GM21723 (cell line): ENCODE data around the gene GNA12.

Source experiments
- ATAC-seq: cut with Tn5 transposase; IDR thresholded peaks from one replicate; pipeline ENCODE4 v1.9.1; 2021; ENCODE audit warnings: mild to moderate bottlenecking, moderate library complexity; ENCODE audit not compliant: unreplicated experiment

The GNA12 gene

DNA sequence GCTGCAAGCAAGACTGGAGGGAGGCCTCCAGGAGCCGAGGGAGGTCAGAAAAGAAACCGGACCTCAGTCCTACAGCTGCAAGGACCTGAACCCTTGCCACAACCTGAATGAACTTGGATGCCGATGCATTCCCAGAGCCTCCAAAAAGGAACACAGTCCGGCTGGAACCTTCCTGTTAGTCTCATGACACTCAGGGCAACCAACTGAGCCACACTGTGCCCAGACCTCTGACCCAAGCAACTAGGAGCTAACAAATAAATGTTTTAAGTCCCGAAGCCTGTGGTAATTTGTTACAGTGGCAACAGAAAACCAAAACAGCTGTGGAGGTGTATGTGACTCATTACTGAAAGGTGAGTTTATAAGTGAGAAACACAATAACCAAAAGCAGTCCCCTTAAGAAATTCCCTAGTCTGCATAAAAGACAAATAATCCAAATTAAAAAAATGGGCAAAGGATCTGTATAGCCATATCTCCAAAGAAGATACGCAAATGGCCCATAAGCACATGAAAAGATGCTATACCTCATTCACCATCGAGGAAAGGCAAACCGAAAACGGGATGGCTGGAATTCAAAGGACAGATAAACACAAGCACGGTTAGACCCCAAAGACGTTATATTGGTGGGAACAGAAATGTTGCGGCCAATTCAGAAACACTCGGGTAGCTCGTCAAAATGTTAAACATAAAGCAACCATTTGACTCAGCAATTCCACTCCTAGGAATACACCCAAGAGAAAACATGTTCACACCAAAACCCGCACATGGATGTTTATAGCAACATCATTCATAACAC, 24.8 kb downstream of the GNA12 start:
- ATAC-seq = no peak

DNA sequence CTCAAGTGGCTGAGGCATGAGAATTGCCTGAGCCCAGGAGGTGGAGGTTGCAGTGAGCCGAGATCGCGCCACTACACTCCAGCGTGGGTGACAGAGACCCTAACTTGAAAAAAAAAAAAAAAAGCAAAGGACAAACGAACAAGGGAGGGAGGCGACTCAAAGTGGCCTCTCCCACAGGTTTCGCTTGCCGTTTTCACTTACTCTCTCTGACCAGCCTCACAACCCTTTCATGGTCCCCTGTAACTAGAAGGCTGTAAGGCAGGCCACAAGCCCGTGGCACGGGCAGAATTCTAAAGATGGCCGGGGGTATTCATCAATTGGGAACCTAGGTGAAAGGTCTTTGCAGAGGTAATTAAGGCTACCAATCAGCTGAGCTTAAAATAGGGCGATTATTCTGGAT, 25.5 kb downstream of the GNA12 start:
- ATAC-seq = no peak

DNA sequence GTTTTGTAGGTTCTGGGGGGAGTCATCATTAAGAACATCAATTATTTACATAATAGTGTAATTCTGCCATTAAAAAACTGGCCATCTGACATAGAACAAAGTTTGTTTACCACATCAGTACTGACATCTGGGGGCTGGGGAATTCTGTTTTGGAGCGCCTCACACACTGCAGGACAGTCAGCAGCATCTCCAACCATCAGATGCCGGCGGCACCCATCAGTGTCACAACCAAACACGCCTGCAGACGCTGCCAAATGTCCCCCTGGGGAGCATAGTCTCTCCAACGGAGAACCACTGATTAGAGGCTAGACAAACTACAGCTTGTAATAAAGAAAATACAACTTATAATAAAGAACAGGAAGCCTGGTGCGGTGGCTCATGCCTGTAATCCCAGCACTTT, 26.0 kb downstream of the GNA12 start:
- ATAC-seq = no peak

DNA sequence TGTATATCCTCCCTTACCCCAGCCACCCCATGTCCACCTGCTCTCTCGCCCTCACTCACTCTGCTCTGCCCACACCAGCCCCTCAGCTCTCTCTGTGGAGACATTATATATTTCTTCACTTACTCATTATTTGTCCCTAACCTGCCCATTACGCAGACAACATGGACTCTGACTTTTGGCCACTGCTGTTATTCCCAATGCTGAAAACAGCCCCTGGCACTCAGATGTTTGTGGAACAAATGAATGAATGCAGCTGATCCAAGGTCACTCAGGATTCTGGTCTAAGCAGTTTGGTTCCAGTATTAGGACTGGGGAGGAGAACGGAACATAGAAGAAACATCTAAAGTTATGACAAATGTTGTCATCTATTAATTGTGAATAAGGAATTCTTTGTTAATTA, 26.7 kb downstream of the GNA12 start:
- no peak for ATAC-seq

DNA sequence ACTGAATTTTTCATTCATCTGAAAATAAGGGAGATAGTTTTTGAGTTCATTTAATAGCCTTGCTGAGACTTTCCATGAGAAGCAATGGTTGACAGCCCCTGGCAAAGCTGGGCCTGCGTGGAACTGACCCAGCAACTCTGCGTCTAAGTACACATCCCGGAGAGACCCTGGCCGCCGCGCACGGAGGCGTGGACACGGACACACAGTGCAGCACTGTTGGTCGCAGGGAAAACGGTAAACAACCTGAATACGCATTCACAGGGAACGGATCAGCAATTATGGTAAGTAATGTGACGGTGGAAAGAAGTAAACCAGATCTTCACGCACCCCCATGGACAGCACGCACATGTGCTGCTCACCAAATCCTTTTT, 28.2 kb downstream of the GNA12 start:
- ATAC-seq = no peak

DNA sequence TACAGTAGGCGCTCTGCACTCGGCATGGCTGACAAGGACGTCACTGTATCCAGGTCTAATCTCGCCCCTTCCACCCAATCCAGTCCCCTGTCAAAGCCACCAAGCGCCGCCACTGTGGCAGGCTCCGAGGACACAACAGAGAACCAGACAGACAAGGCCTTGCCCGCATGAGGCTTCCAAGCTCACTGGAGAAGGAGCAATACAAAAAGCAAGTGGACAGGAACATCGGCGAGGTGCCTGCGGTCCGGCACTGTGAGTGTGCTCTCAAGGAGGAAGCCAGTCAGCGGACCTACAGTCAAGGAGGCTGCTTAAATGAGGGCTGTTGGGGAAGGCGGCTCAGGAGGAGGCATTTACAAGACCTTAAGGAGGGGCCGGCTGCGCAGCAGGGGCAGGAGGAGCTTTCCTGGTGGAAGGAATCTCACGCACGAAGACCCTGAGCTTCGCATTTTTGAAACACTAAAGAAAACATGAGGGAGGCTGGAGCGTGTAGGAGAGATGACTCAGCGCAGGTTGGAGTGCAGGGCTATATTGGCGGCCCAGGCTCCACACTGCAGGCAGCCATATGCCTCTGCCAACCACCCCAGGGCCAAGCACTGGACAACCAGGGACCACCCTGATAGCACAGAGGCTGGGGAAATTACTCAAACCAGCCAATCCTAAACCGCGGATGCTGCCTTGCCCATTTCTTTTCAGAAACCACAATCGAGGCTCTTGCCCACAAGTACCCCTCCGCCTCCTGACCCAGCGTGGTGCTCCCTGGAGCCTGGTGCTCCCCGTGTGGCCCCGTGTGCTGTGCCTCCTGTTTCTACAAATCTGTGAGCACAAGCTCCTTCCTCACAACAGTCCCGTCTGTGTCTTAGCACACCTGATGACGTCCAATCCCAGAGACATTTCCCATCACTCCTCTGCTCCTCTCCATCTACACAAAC, 28.9 kb downstream of the GNA12 start:
- ATAC-seq = no peak

DNA sequence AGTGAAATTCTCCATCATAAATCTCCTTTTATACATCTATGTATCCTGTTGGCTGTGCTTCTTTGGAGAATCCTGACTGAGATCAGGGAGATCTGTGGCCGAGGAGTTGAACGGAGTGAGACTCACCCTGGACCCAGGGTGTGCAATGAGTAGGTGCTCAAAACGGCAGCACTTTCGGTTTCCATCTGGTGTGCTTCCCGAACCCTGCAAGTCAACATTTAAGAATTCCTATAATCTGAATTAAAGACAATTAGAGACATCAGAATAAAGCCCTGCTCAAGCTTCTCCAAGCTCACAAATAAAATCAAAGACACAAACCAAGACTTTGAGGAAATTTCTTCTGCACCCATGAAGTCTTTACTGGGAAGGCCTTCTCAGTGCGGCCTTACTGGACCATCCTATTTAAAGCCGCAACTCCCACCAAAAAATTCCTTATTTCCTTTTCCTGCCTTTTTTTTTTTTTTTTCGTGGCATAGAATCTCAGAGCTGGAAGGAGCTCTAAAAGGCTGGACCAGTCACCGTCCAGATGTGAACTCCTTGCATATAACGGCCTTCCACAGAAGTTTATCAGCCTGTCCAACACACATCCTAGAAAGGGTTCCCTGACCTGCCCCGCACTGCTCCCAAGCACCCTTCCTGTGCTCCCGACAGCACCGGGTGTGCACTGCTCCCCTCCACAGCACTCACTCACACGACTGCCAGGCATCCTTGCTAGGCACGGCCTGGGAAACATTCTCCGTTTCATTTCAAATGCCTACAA, 29.7 kb downstream of the GNA12 start:
- no peak for ATAC-seq

DNA sequence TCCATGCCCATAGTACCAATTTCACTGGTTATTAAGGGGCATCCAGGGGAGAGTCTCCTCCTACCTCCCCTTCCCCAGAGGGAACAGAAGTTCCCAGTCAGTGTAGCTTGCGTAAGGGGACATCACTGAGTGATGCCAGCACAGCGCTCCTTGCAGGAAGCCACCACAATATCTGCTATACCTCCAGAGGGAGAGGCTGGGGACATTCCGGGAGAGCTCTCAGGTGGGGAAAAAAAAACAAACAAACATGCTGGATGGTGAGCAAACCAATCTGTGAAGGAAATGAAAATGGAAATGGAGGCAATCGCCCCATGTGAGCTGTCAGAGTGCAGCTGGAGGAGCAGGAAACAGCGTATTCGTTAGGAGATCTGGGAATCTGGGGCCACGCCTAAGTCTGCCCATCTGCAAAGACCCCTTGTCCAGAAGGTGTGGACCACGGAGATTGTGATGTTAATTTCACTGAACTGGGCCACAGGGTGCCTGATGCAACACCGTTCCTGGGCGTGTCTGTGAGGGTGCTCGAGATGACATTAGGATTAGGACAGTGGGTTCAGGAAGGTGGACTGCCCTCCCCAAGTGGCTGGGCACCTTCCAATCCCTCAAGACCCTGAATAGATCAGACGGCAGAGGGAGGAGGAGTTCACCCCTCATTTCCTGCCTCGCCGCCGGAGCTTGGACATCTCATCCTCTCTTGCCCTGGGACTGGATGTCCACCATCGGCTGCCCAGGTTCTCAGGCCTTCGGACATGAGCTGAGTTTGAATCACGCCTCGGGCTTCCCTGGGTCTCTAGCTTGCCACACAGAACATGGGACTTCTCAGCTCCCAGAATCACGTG, 30.5 kb downstream of the GNA12 start:
- ATAC-seq = no peak

DNA sequence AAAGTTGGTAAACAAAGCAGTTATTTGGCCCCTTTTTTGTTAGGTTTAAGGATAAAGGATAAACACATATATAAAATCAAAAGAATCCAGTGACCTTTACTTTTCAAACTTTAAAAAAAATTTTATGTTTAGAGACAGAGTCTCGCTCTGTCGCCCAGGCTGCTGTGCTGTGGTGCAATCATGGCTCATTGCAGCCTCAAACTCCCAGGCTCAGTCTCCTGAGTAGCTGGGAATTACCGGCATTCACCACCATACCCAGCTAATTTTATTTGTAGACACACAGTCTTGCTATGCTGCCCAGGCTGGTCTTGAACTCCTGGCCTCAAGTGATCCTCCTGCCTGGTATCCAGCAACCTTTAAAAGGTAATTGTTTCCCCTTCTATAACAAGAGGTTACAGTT, 31.3 kb downstream of the GNA12 start:
- ATAC-seq = no peak

DNA sequence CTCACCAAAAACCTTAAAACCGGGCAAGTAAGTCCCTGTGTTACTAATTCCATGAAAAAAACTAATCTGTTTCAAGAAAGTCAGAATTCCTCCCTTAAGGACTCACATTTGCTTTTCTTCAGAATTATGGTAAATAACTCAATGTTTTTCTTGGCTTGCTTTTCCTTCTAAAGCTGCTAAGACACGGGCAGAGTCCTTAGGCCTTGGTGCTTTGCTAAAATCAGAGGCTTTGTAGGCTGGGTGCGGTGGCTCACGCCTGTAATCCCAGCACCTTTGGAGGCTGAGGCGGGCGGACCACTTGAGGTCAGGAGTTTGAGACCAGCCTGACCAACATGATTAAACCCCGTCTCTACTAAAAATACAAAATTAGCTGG, 32.0 kb downstream of the GNA12 start:
- no peak for ATAC-seq

DNA sequence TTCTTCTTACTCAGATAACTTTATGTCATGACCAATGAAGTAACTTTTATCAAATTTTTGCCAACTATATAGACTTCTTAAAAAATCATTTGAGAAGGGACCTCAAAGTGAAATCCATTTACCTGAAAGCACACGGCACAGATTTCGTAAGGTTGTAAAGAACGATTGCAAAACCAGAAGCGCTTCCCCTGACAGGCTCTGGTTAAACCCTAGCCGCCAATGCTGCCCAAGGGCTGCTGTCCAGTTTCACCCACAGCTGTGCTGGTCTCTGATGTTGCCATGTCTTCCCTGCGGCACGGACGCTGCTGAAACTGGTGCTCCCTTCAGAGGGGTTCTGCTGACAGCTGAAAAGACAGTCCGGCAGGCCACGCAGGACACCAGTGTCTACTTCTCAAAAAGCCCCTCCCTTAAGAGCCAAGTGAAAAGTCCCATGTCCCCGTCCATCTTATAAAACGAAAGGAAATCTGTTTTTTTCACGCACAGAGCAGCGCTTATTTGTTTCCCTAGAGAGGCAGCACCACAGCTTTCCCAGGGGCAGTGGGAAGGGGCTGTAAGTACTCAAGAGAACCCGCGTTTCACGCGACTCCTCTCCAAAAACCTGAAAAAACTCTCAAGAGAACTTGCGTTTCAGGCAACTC, 32.5 kb downstream of the GNA12 start:
- ATAC-seq = no peak

DNA sequence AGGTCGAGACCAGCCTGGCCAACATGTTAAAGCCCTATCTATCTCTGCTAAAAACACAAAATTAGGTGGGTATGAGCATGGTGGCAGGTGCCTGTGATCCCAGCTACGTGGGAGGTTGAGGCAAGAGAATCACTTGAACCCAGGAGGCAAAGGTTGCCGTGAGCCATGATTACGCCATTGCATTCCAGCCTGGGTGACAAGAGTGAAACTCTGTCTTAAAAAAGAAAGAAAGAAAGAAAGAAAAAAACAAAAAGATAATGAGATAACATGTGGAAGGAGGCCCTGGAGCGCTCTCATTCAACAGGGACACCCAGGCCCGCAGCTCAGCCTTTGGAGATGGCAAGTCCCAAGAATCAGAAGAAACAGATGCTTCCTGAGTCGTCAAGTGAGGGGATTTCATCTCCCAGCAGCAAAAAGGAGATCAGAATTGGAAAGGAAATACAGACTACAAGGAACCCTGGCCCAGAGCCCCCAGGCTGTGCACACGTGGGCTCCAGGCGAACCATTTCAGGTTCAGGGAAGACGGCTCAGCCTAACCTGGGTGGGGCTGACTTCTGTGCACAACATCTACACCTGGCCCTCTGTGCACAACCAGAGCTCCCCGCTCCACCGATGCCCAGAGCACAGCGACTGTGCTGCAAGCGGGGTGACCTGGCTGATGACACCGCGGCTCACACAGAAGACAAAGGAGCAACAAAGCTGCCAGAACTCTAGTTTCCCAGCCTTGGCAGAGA, 33.3 kb downstream of the GNA12 start:
- ATAC-seq = no peak

DNA sequence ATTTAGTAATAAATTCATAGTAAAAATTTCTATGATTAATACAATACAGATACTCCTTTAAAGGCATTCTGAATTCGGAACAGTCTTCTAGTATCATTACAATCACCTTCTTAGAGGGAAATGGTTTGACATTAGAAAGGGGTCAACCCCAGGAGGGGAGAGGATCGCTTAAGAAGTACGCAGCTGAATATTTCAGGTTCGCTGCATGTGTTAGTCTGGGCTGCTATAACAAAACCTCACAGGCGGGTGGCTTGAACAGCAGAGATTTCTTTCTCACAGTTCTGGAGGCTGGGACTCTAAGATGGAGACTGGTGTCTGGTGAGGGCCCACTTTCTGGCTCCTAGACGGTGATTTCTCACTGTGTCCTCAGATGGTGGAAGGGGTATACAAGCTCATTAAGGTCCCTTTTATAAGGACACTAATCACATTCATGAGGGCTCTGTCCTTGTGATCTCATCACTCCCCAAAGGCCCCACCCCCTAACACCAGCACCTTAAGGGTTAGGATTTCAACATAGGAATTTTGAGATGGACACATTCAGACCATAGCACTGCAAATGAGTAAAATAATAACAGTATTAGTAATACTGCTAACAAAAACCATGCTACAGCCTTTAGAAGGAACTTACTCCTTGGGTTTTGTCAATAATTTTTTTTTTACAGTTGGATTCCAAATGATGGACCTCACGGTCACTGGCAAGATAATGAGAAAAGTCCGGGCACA, 34.0 kb downstream of the GNA12 start:
- ATAC-seq = no peak

DNA sequence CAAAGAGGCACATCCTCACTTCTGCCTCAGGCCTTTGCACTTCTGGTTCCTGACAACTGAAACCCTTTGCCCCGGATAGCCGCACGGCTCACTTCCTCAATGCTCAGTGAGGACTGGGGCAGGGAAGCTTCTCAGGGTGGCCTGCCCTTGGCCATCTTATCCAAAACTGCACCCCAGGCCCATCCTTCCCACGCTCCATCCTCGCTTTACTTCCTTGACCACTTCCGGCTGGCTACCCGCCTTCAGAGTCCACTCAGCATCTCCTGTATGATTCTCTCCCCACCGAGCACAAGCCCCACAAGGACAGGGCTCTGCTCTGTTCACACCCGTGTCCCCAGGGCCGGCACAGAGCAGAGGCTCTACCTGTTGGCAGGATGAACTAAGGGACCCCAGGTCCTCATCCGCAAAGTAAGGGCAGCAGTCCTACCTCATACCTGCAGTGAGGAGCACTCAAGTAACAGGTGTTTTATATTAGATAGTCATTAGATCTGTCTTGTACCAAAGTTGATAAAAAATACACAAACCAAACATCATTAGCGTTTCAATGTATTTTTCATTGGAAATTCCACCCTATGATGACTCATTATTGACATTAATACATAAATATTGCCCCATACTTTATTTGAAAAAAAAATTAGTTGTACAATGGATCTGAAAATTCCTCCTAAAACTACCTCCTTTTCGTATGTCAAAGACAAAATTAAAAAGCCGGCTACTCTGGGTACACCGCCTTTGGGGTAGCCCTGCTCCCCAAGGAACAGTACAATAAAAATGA, 35.0 kb downstream of the GNA12 start:
- ATAC-seq = no peak

DNA sequence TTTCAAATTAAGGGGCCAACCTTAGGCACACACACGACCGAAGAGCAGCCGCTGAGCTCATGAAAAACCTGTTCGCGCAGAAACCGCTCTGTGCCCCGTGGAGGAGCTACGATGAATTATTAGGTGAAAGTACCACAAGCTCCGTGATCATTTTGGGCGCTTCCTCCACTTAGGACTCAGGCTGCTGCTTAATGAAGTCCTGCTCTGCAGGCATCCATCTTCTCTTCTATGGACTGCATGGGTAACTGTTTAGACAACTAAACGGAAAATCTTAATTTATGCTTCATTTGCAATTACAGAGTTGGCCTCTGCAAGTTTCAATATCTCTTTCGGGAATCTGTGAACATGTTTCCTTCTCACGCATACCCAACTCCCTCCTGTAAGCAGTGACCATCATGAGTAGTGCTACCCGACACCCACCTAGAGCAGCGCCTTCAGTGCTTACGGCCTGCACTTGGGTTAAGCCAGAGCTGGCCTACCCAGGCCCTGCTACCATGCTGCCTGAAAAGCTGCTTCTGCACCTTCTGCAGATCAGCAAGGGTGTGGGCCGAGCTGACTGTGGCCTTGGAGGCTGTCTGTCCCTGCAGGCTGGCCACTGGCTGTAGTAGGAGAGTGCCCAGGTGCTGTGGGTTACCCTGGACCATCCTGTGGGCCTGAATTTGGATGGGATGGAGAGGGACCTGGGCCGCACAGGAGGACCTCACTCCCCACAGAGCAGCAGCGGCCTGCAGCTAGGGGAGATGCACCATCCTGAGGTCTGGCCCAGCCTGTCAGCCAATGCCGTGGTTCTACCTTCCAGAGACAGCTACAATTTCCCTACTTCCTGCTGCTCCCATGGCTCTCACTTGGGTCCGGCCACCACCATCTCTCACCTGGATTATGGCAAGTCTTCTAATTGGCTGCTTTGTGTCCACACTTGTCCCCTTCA, 36.0 kb downstream of the GNA12 start:
- ATAC-seq = no peak

DNA sequence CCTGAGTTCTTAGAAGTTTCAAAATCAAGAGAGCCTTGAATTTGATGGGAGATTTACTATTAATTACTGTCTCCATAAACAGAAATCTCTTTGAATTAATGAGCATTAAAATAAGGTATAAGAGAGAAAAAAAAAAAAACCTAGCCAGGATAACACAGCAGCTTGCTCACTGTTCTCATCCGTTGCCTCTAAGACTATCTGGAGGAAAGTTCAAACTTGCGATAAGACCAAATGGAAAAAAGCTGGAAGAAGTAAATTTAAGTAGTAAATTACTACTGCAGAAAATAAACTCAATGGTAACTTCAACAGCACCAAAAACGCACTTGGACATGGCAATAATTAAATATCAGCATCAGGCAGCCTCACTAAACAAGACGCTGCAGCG, 36.7 kb downstream of the GNA12 start:
- no peak for ATAC-seq

DNA sequence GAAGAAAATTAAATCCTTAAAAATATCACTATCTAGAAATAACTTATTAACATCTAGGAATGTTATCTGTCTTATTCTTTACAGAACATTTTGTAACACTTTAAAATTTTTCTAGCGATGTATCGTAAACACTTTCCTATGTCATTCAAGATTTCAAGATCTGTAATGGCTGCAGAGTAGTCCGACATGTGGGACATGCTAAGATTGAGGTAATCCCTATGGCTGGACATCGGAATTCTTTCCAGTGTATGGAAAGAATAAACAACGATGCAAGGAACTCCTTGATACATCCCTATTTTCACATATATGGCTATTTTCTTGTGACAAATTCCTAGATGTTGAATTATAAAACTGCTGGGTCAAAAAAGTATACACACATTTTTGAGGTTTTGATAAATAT, 37.5 kb downstream of the GNA12 start:
- no peak for ATAC-seq
